ENCODE data around the gene TMEM181.
"Not testable (repeated sequence)": the region's sequence is repeated elsewhere in the genome, so short reads cannot be mapped to it uniquely, and the experiment has no call there.

DNA sequence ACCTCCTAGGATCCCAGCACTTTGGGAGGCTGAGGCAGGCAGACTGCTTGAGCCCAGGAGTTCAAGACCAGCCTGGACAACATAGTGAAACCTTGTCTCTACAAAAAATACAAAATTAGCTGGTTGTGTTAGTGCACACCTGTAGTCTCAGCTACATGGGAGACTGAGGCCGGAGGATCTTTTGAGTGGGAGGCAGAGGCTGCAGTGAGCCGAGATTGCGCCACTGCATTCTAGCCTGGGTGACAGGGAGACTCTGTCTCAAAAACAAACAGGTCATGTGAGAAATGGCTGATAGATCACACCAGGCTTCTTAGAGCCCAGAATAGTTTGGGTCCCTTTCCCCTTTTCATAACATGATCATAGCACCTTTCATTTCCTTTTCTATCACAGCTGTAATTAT is 2.8 kb upstream of the TMEM181 start:
- TF ChIP-seq POLR2AphosphoS5 (IDR thresholded peaks at IDR 0.05; ENCODE audit: low read depth) = not testable (repeated sequence)
- TF ChIP-seq, protein P1, sequence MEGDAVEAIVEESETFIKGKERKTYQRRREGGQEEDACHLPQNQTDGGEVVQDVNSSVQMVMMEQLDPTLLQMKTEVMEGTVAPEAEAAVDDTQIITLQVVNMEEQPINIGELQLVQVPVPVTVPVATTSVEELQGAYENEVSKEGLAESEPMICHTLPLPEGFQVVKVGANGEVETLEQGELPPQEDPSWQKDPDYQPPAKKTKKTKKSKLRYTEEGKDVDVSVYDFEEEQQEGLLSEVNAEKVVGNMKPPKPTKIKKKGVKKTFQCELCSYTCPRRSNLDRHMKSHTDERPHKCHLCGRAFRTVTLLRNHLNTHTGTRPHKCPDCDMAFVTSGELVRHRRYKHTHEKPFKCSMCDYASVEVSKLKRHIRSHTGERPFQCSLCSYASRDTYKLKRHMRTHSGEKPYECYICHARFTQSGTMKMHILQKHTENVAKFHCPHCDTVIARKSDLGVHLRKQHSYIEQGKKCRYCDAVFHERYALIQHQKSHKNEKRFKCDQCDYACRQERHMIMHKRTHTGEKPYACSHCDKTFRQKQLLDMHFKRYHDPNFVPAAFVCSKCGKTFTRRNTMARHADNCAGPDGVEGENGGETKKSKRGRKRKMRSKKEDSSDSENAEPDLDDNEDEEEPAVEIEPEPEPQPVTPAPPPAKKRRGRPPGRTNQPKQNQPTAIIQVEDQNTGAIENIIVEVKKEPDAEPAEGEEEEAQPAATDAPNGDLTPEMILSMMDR (IDR thresholded peaks at IDR 0.05; ENCODE audit: insufficient read depth, low read length) = not testable (repeated sequence)
- TF ChIP-seq, protein P2, sequence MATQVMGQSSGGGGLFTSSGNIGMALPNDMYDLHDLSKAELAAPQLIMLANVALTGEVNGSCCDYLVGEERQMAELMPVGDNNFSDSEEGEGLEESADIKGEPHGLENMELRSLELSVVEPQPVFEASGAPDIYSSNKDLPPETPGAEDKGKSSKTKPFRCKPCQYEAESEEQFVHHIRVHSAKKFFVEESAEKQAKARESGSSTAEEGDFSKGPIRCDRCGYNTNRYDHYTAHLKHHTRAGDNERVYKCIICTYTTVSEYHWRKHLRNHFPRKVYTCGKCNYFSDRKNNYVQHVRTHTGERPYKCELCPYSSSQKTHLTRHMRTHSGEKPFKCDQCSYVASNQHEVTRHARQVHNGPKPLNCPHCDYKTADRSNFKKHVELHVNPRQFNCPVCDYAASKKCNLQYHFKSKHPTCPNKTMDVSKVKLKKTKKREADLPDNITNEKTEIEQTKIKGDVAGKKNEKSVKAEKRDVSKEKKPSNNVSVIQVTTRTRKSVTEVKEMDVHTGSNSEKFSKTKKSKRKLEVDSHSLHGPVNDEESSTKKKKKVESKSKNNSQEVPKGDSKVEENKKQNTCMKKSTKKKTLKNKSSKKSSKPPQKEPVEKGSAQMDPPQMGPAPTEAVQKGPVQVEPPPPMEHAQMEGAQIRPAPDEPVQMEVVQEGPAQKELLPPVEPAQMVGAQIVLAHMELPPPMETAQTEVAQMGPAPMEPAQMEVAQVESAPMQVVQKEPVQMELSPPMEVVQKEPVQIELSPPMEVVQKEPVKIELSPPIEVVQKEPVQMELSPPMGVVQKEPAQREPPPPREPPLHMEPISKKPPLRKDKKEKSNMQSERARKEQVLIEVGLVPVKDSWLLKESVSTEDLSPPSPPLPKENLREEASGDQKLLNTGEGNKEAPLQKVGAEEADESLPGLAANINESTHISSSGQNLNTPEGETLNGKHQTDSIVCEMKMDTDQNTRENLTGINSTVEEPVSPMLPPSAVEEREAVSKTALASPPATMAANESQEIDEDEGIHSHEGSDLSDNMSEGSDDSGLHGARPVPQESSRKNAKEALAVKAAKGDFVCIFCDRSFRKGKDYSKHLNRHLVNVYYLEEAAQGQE (IDR thresholded peaks at IDR 0.05; ENCODE audit: insufficient replicate concordance, low read depth) = not testable (repeated sequence)

Data from HL-60 (cell line).